ENCODE results near the gene NOS3.
A peak's percentile ranks its signal among the peaks of the same experiment; 100 is the strongest.

NOS3 gene

GRCh38 chr7:151057506-151057988 is 66.7 kb downstream of the NOS3 start, which contains the start of gene CDK5:
Gene CDK5, minus strand, starts transcription at chr7:151057897. Its CDS starts 49 bp downstream, at chr7:151057848.
- TF ChIP-seq TAF1 (IDR thresholded peaks at IDR 0.05; ENCODE audit: borderline replicate concordance, insufficient read depth, low read length) (no peak), FOXP2 (optimal IDR thresholded peaks at IDR 0.05; ENCODE audit: borderline replicate concordance, extremely low read depth, extremely low read length, insufficient read depth) (no peak), REST (IDR thresholded peaks at IDR 0.05; ENCODE audit: insufficient read depth in 1 of 2, low read depth in 2 of 2, low read length in 2 of 2) (no peak), SIN3A (IDR thresholded peaks at IDR 0.05; ENCODE audit: borderline replicate concordance, insufficient read depth, low read length) (no peak), POLR2AphosphoS5 (IDR thresholded peaks at IDR 0.05; ENCODE audit: low read depth, low read length) (no peak)

GRCh38 chr7:151057989-151058780 is 67.4 kb downstream of the NOS3 start:
- TF ChIP-seq POLR2AphosphoS5 (IDR thresholded peaks at IDR 0.05; ENCODE audit: low read depth, low read length) (peak; percentile 61; the same call in 1 of the 2 replicates), TAF1 (IDR thresholded peaks at IDR 0.05; ENCODE audit: borderline replicate concordance, insufficient read depth, low read length) (no peak)

- TF ChIP-seq FOXP2 (optimal IDR thresholded peaks at IDR 0.05; ENCODE audit: borderline replicate concordance, extremely low read depth, extremely low read length, insufficient read depth) (no peak), SIN3A (IDR thresholded peaks at IDR 0.05; ENCODE audit: borderline replicate concordance, insufficient read depth, low read length) (no peak), TAF1 (IDR thresholded peaks at IDR 0.05; ENCODE audit: borderline replicate concordance, insufficient read depth, low read length) (no peak)
These were observed 68.1 kb downstream of the NOS3 start for GRCh38 chr7:151058781-151059366.

GRCh38 chr7:151059367-151060112 is 68.7 kb downstream of the NOS3 start, which contains the start of gene SLC4A2:
Gene SLC4A2, plus strand, starts transcription at chr7:151059589. Its CDS starts 2,399 bp downstream, at chr7:151061988.
- TF ChIP-seq POLR2AphosphoS5 (IDR thresholded peaks at IDR 0.05; ENCODE audit: low read depth, low read length) (no peak; the same call in none of the 2 replicates), TAF1 (IDR thresholded peaks at IDR 0.05; ENCODE audit: borderline replicate concordance, insufficient read depth, low read length) (peak; percentile 46; the same call in 1 of the 2 replicates), REST (IDR thresholded peaks at IDR 0.05; ENCODE audit: insufficient read depth in 1 of 2, low read depth in 2 of 2, low read length in 2 of 2) (0 out of 4 replicates have a peak, but pooled peaks of 1 of the 2 experiments have one; percentile 12)

- TF ChIP-seq REST (IDR thresholded peaks at IDR 0.05; ENCODE audit: insufficient read depth in 1 of 2, low read depth in 2 of 2, low read length in 2 of 2), result no peak
- no peak for TF ChIP-seq SIN3A (IDR thresholded peaks at IDR 0.05; ENCODE audit: borderline replicate concordance, insufficient read depth, low read length)
- no peak for TF ChIP-seq FOXP2 (optimal IDR thresholded peaks at IDR 0.05; ENCODE audit: borderline replicate concordance, extremely low read depth, extremely low read length, insufficient read depth)
- no peak; the same call in 1 of the 2 replicates for TF ChIP-seq POLR2AphosphoS5 (IDR thresholded peaks at IDR 0.05; ENCODE audit: low read depth, low read length)
- TF ChIP-seq TAF1 (IDR thresholded peaks at IDR 0.05; ENCODE audit: borderline replicate concordance, insufficient read depth, low read length), result no peak
These were observed 69.2 kb downstream of the NOS3 start for GRCh38 chr7:151060113-151060415.

Data from PFSK-1 (cell line).